Panc1 (cell line): ENCODE data around the gene MUC22. TPM values are rescaled to one million over a fixed set of nuclear protein-coding genes. Genes with fewer than 3 reads are reported as not detected.

Experiments
- ATAC-seq: fragments of 200-7000 bp; cut with Tn5 transposase; 2 replicates; pipeline ENCODE4 v1.9.1; 2020; ENCODE audit warnings: mild to moderate bottlenecking, moderate library complexity
- BruUV-seq: library from RNA; stranded (reverse); fragments of 400-500 nt; replicated peaks from 2 replicates; lab custom pipeline; 2021; lab: Mats Ljungman, UMichigan
- CTCF ChIA-PET: fragments of 300-600 bp; sonication (Branson Sonifier 250); formaldehyde crosslinking; loops from one replicate; lab custom pipeline; 2022; ENCODE audit warnings: antibody characterized with exemption; lab: Charles Lee
- POLR2A ChIA-PET: fragments of 300-600 bp; sonication (Branson Sonifier 250); formaldehyde crosslinking; loops from one replicate; lab custom pipeline; 2022; ENCODE audit warnings: antibody characterized with exemption; lab: Charles Lee
- DNase-seq: peaks from one replicate; pipeline ENCODE4 v3.0.0-alpha.2; 2010; ENCODE audit warnings: low read depth, low spot score
- H3K27ac ChIP-seq: 2 replicates; pipeline ENCODE4 v1.5.1; 2011; ENCODE audit warnings: mild to moderate bottlenecking, low read length, inconsistent platforms
- H3K27me3 ChIP-seq: fragments of 200-500 bp; sonication (Bioruptor generic); 2 replicates; pipeline ENCODE4 v1.6.0; 2014; ENCODE audit warnings: low read length, inconsistent platforms; ENCODE audit not compliant: control insufficient read depth, insufficient read depth
- H3K36me3 ChIP-seq: fragments of 200-500 bp; sonication (Bioruptor generic); 2 replicates; pipeline ENCODE4 v1.5.1; 2014; ENCODE audit warnings: inconsistent platforms, mild to moderate bottlenecking, low read length, moderate library complexity; ENCODE audit not compliant: control insufficient read depth, insufficient read depth
- H3K4me1 ChIP-seq: 2 replicates; pipeline ENCODE4 v1.5.1; 2011; ENCODE audit warnings: inconsistent platforms, mild to moderate bottlenecking, low read length, moderate library complexity; ENCODE audit not compliant: control insufficient read depth, insufficient read depth
- H3K4me3 ChIP-seq, 2 experiments: 2 replicates each; pipeline ENCODE4 v1.5.1; 2011 to 2012; ENCODE audit warnings: low read depth in 2 of 2, low read length in 2 of 2, mild to moderate bottlenecking in 2 of 2, inconsistent platforms in 1 of 2, moderate library complexity in 1 of 2
- H3K9me3 ChIP-seq: fragments of 200-500 bp; sonication (Bioruptor generic); 2 replicates; pipeline ENCODE4 v1.5.1; 2014; ENCODE audit warnings: low read depth, mild to moderate bottlenecking, inconsistent platforms, low read length, moderate library complexity; ENCODE audit not compliant: control insufficient read depth, insufficient read depth
- CTCF ChIP-seq: fragments of 450-650 bp; IDR thresholded peaks from 2 replicates; pipeline ENCODE4 v1.5.1; 2017; ENCODE audit warnings: mild to moderate bottlenecking
- POLR2AphosphoS5 ChIP-seq: IDR thresholded peaks from 2 replicates; pipeline ENCODE4 v1.6.1; 2012; ENCODE audit warnings: mild to moderate bottlenecking, low read depth, low read length, moderate library complexity
- REST ChIP-seq, 2 experiments: IDR thresholded peaks; 2 replicates each; pipeline ENCODE4 v1.6.1; 2011 to 2012; ENCODE audit warnings: low read depth in 2 of 2, control low read depth in 1 of 2, low read length in 1 of 2, mild to moderate bottlenecking in 1 of 2, moderate library complexity in 1 of 2; ENCODE audit not compliant: insufficient read depth in 1 of 2
- SIN3A ChIP-seq: IDR thresholded peaks from 2 replicates; pipeline ENCODE4 v1.6.1; 2012; ENCODE audit warnings: low read depth, mild to moderate bottlenecking, low read length, moderate library complexity, borderline replicate concordance; ENCODE audit not compliant: insufficient read depth
- TCF7L2 ChIP-seq: IDR thresholded peaks from 2 replicates; pipeline ENCODE4 v1.6.1; 2011; ENCODE audit warnings: mild to moderate bottlenecking, low read depth, low read length, inconsistent platforms
- in situ Hi-C: cut with HindIII; loops from 2 replicates; pipeline ENCODE4 v1.10.0; 2016; ENCODE audit warnings: low sequenced_read_pairs, low pct_unique_long_range_greater_than_20kb
- intact Hi-C: fragments of 100-400 bp; cut with micrococcal nuclease; formaldehyde crosslinking; loops from one replicate; pipeline ENCODE4 v1.10.0; 2022; ENCODE audit not compliant: unreplicated experiment
- total RNA-seq: library from RNA; stranded (reverse); gene quantifications from one replicate; pipeline ENCODE4 v1.2.1, GENCODE V29; 2021; ENCODE audit not compliant: unreplicated experiment

MUC22 gene
- total RNA-seq, 1 experiment from 2014 or later, result not detected

- ATAC-seq (no peak), DNase-seq (no peak)
- intact Hi-C loops (no loop called here), in situ Hi-C loops (no loop called here)
- TF ChIP-seq REST (IDR thresholded peaks at IDR 0.05; ENCODE audit: insufficient read depth in 1 of 2, low read depth in 2 of 2, low read length in 1 of 2) (no peak), TCF7L2 (no peak), SIN3A (no peak), POLR2AphosphoS5 (no peak), CTCF (no peak)
- no peaks in the 10 kb centered on the region for H3K4me1 ChIP-seq
- H3K27me3 ChIP-seq, result no peaks in the 10 kb centered on the region; the same call in 1 of the 2 replicates
- H3K27ac ChIP-seq, result no peak overlapping the region
- H3K4me3 ChIP-seq, result no peak overlapping the region
- no peaks in the 10 kb centered on the region for H3K9me3 ChIP-seq
- no TSS peak for BruUV-seq
- POLR2A ChIA-PET, result no interaction called here
- no peaks in the 10 kb centered on the region for H3K36me3 ChIP-seq
- CTCF ChIA-PET, result no interaction called here
Observed at GRCh38 chr6:30972816-30973215, 37.5 kb upstream of the MUC22 start.

GRCh38 chr6:30974490-30975252, 35.6 kb upstream of the MUC22 start:
- CTCF ChIA-PET, result interaction anchor here (0.5 kb wide), 1 partner anchor 68 kb away, joined by 7 read pairs; no protein-coding TSS in a partner anchor

More at GRCh38 chr6:30974490-30975252, 35.6 kb upstream of the MUC22 start:
- no peak for ATAC-seq
- H3K4me3 ChIP-seq, result no peak overlapping the region
- no TSS peak for BruUV-seq
- H3K36me3 ChIP-seq, result no peaks in the 10 kb centered on the region
- intact Hi-C loops (no loop called here), in situ Hi-C loops (no loop called here)
- H3K4me1 ChIP-seq, result no peaks in the 10 kb centered on the region
- POLR2A ChIA-PET, result no interaction called here
- TF ChIP-seq CTCF (no peak), SIN3A (no peak), POLR2AphosphoS5 (no peak), REST (IDR thresholded peaks at IDR 0.05; ENCODE audit: insufficient read depth in 1 of 2, low read depth in 2 of 2, low read length in 1 of 2) (no peak), TCF7L2 (no peak)
- no peak overlapping the region for H3K27ac ChIP-seq
- no peaks in the 10 kb centered on the region for H3K9me3 ChIP-seq
- no peak for DNase-seq
- peaks cover 2% of the 10 kb centered on the region; the same call in 1 of the 2 replicates for H3K27me3 ChIP-seq
